LNCAP (cell line): Measurements from ENCODE around the gene GOLGB1.

Source experiments
- TF ChIP-seq, protein P1 (sequence below): fragments of 450-650 bp; IDR thresholded peaks from 2 replicates; pipeline ENCODE4 v1.5.1; 2017; ENCODE audit warnings: mild to moderate bottlenecking

The GOLGB1 gene

GRCh38 chr3:121710347-121710746 lies 39.2 kb downstream of the GOLGB1 start:
- TF ChIP-seq, protein P1, sequence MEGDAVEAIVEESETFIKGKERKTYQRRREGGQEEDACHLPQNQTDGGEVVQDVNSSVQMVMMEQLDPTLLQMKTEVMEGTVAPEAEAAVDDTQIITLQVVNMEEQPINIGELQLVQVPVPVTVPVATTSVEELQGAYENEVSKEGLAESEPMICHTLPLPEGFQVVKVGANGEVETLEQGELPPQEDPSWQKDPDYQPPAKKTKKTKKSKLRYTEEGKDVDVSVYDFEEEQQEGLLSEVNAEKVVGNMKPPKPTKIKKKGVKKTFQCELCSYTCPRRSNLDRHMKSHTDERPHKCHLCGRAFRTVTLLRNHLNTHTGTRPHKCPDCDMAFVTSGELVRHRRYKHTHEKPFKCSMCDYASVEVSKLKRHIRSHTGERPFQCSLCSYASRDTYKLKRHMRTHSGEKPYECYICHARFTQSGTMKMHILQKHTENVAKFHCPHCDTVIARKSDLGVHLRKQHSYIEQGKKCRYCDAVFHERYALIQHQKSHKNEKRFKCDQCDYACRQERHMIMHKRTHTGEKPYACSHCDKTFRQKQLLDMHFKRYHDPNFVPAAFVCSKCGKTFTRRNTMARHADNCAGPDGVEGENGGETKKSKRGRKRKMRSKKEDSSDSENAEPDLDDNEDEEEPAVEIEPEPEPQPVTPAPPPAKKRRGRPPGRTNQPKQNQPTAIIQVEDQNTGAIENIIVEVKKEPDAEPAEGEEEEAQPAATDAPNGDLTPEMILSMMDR: no peak

GRCh38 chr3:121707531-121708273 lies 41.8 kb downstream of the GOLGB1 start:
- TF ChIP-seq, protein P1: no peak

DNA sequence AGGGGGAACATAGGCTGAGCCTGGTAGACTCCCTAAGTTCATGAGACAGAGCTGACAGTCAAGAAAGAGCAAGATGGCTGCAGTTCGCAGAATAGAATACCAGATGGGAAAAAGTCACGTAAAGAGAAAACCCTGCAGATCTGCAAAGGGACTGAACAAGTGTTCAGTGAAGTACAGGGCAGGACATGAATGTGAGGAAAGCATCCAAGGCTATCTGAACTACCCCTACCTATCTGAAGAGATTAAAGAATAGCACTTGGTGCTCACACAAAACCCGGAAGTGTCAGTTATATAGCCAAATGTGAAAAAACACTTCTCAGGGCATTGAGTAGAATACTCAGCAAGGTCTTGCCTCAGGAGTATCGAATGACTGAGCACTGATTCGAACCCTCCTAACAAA lies 44.0 kb downstream of the GOLGB1 start:
- TF ChIP-seq, protein P1: no peak

DNA sequence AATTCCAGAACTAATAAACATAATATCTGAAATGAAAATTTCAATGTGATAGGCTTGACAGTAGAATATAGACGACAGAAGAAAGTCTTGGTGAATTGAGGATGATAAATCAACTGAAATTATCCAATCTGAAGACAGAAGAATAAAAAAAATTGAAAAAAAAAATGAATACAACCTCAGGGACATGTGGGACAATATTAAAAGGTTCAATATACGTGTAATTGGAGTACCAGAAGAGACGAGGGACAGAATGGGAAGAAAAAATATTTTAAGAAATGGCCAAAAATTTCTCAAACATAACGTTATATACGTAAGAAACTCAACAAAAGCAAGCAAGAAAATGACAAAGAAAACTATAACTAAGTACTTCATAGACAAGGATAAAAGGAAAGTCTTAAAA lies 45.6 kb downstream of the GOLGB1 start:
- TF ChIP-seq, protein P1: no peak

DNA sequence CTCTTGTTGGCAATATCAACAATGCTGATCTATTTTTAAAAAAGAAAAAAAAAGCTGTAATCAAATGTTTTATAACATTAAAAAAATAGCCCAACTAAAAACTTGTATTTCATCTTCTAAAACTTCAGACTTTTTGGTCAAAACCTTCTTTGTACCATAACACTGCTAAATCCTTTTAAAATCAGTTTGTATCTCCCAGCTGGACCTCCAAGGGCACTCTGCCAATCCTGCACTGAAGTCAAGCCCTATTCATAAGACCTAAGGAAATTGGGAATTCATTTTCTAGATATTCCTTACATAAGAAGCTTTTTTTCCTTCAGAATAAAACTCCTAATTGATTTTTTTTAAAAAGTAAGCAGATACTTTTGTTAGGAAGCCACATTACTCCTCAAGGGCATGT lies 50.6 kb downstream of the GOLGB1 start:
- TF ChIP-seq, protein P1: no peak

DNA sequence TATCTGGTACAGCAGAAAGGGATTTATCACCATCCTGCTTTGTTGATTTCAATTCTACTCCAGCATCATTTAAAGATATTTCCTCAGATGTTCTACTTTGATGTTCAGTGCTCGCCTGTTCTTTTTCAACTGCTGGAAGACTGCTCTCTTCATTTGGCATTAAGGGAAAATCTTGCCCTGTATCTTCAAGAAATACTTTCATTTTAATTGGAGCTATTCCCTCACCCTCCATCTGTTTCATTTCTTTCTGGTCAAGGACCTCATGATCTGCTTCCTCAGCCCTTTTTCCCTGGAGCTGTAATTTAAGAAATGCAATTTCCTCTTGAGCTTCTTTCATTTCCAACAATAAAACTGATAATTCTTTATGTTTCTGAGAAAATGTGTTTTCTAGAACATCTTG lies 51.1 kb downstream of the GOLGB1 start:
- TF ChIP-seq, protein P1: no peak

- TF ChIP-seq, protein P1: no peak
These were observed 53.4 kb downstream of the GOLGB1 start for GRCh38 chr3:121696186-121696585.
